Measurements from ENCODE around the gene DNLZ.

DNLZ gene

DNA sequence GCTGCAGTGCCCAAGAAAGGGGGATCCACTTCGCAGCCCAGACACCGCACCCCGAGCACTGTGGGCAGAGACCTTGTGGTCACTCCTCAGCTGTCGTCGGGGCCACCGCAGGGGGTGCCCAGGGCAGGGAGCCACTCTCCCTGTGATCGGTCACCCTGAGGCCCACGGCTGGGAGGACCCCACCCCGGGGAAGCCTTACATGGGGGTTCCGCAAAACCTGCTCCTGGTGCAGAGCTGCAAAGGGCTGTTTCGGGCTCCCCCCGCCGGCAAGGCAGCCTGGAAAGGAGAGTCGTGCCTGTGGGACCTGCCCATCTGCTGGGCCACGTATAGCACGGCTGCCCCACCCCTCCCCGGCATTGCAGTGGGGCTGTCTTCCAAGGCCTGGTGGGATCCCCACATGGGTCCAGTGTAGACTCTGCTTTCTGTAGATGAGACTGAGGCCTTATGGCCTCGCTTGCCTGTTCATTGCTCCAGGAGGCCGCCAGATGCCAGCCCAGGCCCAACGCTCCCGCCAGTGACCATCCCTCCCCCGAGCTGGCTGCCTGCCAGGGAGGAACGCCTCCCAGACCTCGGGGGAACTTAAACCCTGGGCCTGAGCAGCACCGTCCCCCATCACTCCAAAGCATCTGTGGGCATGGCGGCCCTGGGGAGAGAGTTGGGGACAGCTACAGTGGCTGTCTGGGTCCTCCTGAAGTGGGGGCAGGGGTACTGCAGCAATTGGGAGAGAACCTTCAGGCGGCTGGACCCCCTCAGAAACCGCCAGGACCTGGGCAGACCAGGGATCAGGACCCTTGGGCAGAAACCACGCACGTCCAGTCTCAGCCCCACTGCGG is 1.6 kb upstream of the DNLZ start:
- Mint-ChIP-seq H3K9me3 (no peaks in the 10 kb centered on the region), H3K36me3 (peaks cover 22 to 40% of the 10 kb centered on the region in 2 donors), H3K27me3 (peaks cover 0 to 6% of the 10 kb centered on the region in 2 donors), H3K4me3 (no peak overlapping the region), H3K4me1 (peaks cover 10 to 39% of the 10 kb centered on the region in 2 donors), H3K27ac (peak overlapping the region; percentile 69)
- no peak for ATAC-seq (replicated peaks)
- DNase-seq, result no peak

DNA sequence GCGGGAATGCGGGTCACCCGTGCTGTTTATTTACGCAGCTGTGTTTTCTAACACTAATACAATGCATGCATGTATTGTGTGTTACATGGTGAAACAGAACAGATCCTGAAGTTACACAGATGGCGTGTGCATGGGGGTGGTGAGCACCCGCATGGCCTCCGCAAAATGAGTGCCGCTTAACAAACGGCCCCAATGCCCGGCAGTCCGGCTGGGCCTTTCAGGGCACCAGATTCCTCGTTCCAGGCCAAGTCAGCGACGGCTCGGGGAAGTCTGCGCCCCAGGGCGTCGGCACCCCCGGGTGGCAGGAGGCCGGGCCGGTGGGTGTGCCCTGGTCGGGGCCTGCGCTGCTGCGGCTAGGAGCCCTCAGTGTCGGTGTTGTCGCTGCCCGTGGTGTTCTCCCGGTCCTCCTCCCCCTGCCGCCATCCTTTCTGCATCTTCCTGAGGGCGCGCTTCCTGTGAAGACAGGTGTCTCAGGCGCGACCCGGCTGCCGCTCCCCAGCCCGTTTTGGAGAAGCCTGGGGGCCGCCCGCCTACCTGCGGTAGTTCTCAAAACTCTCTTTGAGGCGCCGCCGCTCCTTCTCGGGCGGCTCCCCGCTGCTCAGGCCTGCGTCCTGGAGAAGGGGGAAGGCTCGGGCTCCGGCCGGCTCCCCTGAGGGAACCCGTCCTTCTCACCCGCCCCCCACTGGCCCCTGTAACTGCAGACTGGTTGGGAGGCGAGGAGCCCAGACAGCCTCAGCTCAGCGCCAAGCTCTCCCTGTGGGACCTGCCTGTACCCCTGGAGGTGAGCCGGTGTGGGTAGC is 605 bp upstream of the DNLZ start:
- DNase-seq (no peak), ATAC-seq (replicated peaks) (peak; percentile 1 to 2)
- H3K36me3 Mint-ChIP-seq, result peaks cover 19 to 34% of the 10 kb centered on the region in 2 donors

DNA sequence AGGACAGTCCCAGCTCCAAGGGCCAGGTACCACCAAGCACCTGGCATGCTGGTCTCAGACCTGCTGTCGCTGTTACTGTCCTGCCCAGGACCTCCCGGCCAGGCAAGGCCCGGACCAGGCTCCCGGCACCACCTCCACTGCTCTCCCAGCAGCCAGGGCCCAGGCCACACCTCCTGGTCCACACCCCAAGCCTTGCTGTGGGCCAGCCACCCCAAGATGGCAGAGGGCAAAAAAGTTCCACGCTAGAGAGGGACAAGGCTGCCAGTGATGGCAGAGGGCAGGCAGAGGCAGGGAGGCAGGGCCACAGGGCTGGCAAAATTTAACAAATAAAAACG is 1.1 kb downstream of the DNLZ start:
- no peak for ATAC-seq (replicated peaks)
- Mint-ChIP-seq H3K36me3 (peaks cover 13 to 29% of the 10 kb centered on the region in 2 donors), H3K4me3 (no peak overlapping the region), H3K9me3 (no peaks in the 10 kb centered on the region), H3K27ac (peak overlapping the region; percentile 96), H3K27me3 (peaks cover 0 to 6% of the 10 kb centered on the region in 2 donors), H3K4me1 (peaks cover 10 to 39% of the 10 kb centered on the region in 2 donors)
- DNase-seq, result no peak

More for the DNA sequence above, 605 bp upstream of the DNLZ start:
- H3K4me3 Mint-ChIP-seq, result peak overlapping the region; percentile 63 to 94
- peak overlapping the region; percentile 77 for H3K27ac Mint-ChIP-seq
- peaks cover 0 to 6% of the 10 kb centered on the region in 2 donors for H3K27me3 Mint-ChIP-seq
- H3K9me3 Mint-ChIP-seq, result no peaks in the 10 kb centered on the region
- H3K4me1 Mint-ChIP-seq, result peaks cover 10 to 39% of the 10 kb centered on the region in 2 donors

DNA sequence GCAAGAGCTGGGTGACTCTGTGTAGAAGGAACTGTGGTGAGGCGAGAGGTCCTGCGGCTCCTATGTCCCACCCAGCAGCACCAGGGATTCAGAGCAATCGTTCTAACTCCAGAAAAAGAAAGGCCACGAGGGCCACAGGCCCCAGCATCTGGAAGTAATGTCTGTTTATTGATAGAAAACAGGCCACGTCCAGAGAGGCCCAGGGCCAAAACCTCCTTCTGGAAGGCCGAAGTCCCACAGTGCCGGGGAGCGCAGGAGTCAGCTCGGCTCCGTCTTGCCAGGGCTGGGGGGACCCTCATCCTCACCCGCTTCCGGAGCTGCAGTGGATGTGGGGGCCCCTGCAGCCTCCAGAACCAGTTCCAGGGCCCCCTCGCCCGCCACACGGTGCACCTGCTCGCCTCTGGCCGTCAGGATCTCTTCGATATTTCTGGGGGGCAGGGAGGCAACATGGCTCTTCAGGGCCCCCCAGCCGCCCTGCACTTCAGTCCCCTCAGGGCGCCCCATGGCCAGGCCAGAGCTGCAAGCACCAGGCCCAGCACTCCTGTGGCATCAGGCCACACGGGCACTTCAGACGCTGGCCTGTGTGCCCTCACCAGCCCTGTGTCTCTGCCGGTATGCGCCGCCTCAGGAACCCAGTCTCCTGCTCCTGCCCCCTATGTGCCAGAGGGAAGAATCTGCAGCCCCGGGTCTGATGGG is 1.6 kb downstream of the DNLZ start:
- DNase-seq (no peak), ATAC-seq (replicated peaks) (no peak)
- Mint-ChIP-seq H3K27me3 (peaks cover 0 to 6% of the 10 kb centered on the region in 2 donors), H3K4me3 (no peak overlapping the region), H3K9me3 (no peaks in the 10 kb centered on the region), H3K36me3 (peaks cover 13 to 29% of the 10 kb centered on the region in 2 donors), H3K4me1 (peaks cover 10 to 39% of the 10 kb centered on the region in 2 donors), H3K27ac (no peak overlapping the region)

DNA sequence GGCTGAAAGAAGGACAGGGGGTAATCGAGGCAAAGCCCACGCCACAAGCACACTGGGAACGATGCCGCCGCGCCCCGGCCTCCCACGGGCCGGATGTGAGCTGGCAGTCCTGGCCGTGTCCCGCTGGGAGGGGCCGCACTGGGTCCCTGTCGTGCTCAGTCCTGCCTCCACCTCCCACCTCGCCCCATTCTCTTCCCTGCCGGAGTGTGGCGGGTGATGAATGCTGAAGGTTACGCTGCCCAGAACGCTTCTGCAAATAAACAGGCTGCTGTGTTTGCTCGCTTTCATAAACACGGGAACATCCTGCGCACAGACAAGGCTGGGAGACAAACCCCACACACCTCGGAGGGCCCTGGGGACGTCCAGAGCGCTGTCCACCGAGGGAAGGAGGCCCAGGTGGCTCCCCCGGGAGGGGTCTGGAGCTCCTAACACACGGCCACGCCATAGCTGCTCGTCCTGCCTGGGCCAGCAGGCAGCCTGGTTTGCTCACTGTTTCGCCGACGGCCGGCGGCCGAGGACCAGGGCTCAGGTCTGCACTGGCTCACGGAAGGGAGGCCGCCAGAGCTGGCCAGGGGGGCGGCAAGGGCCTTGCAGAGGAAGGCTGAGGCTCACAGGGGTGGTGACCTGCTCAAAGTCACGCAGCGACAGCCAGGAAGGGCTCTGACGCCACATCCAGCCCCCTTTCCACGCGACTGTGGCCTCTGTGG is 2.3 kb downstream of the DNLZ start:
- peaks cover 0 to 4% of the 10 kb centered on the region in 2 donors for H3K27me3 Mint-ChIP-seq
- H3K36me3 Mint-ChIP-seq, result peaks cover 16 to 28% of the 10 kb centered on the region in 2 donors
- ATAC-seq (replicated peaks), result no peak
- peaks cover 10 to 36% of the 10 kb centered on the region in 2 donors for H3K4me1 Mint-ChIP-seq
- H3K4me3 Mint-ChIP-seq, result no peak overlapping the region
- no peaks in the 10 kb centered on the region for H3K9me3 Mint-ChIP-seq
- no peak for DNase-seq
- H3K27ac Mint-ChIP-seq, result no peak overlapping the region

DNA sequence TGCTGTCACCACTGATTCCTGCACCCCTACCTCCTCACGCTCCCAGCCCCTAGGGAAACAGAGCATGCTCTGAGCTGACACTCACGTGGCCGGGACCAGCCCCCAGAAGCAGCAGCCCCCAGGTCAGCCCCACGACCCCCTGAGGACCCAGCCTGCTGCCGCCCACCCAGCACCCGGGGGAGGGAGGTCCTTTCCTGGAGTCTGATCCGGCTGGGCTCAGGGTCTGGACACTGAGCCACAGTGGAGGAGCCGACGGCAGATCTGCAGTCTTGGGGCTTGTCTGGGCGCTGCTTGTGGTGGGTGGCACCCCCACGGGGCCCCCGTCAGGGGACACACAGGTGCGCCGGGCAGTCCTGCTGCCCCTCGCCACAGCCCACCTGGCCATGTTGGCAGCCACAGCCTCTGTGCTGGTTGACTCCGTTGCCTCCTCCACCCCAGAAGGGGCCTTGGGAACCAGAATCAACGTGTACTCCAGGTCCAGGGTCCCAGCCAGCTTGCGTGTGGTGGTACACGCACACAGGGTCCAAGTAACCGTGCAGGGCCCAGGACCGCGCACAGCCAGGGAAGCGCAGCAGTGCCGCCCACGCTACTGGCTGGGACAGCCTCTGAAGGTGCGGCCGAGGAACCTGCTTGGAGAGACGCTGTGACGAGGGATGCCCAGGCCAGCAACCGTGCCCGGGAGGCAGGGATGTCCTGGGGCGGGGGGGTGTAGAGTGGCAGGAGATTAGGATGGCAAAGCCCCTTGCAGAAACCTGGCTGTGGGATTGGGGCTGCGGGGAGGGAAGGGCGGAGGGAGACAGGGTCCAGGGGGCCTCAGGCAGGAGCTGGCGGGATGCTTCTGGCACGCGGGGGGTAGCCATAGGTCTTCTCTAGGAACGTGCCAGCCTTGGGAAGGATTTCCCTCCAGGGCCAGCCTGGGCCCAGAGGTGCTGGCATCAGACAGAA is 3.5 kb downstream of the DNLZ start:
- Mint-ChIP-seq H3K27ac (no peak overlapping the region), H3K4me1 (peaks cover 5 to 27% of the 10 kb centered on the region in 2 donors), H3K36me3 (peaks cover 11 to 17% of the 10 kb centered on the region in 2 donors), H3K4me3 (no peak overlapping the region), H3K9me3 (no peaks in the 10 kb centered on the region), H3K27me3 (no peaks in the 10 kb centered on the region)
- ATAC-seq (replicated peaks) (no peak), DNase-seq (no peak)

DNA sequence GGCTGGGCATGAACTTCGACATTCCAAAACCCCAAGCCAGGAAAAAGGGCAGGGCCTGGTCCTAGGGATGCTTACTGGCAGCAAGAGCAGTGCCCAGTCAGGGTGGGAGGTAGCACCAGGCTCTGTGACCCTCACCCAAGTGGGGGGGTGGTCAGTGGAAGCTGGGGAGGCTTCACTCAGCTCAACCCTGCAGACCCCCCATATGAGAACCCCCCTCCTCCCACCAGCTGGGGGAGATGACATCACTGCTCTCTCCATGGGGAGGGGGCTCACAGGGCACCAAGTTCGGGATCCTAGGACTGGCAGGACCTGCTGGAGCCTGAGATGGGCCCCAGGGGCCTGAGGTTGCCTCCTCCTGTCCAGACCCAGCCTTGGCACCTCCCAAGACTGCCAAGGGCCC is 4.7 kb downstream of the DNLZ start:
- H3K4me1 Mint-ChIP-seq, result peaks cover 7 to 26% of the 10 kb centered on the region in 2 donors
- DNase-seq (no peak), ATAC-seq (replicated peaks) (no peak)
- H3K4me3 Mint-ChIP-seq, result no peak overlapping the region
- peaks cover 11 to 16% of the 10 kb centered on the region in 2 donors for H3K36me3 Mint-ChIP-seq
- H3K27me3 Mint-ChIP-seq, result no peaks in the 10 kb centered on the region
- no peaks in the 10 kb centered on the region for H3K9me3 Mint-ChIP-seq
- H3K27ac Mint-ChIP-seq, result no peak overlapping the region

DNA sequence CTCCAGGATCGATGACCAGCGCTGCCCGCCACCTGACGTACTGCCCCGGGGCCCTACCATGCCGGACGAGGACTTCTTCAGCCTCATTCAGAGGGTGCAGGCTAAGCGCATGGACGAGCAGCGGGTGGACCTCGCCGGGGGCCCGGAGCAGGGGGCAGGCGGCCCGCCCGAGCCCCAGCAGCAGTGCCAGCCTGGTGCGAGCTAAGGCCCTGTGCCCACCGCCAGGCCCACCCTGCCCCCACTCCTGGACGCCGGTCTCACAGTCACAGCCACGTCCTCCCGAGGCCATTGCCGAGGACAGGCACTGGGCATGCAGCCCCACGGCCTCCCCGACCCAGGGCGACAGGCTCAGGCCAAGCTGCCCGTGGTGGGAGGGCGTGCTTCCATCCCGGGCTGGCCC is 5.5 kb downstream of the DNLZ start:
- ATAC-seq (replicated peaks), result no peak
- H3K4me1 Mint-ChIP-seq, result peaks cover 7 to 21% of the 10 kb centered on the region in 2 donors
- H3K9me3 Mint-ChIP-seq, result no peaks in the 10 kb centered on the region
- no peak for DNase-seq
- no peak overlapping the region for H3K27ac Mint-ChIP-seq
- H3K4me3 Mint-ChIP-seq, result no peak overlapping the region
- peaks cover 11 to 16% of the 10 kb centered on the region in 2 donors for H3K36me3 Mint-ChIP-seq
- H3K27me3 Mint-ChIP-seq, result no peaks in the 10 kb centered on the region

DNA sequence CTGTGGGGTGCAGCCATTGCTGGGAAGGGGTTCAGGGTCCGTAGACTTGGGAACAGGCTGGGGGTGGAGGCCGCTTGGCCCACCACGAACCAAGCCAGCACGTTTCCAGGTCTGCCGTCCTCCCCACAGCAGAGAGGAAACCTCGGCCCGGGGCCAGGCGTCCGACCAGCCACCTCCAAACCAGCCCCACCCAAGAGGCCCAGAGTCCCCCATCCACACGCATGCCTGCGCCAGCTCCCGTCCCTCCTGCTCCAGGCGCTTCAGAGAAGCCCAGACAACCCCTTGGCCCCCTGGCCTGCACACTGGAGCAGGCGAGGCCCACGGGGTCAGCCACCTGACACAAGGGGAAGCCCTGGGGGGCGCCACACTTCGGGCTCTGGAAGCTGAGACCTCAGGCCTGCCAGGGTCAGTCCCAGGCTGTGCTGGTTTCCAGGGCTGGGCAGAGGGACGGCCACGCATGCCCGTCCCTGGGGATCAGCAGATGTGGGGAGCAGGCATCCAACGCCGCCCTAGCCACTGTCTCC is 6.3 kb downstream of the DNLZ start:
- H3K4me1 Mint-ChIP-seq, result peaks cover 5 to 14% of the 10 kb centered on the region in 2 donors
- H3K36me3 Mint-ChIP-seq, result peaks cover 8 to 13% of the 10 kb centered on the region in 2 donors
- DNase-seq, result no peak
- no peak overlapping the region for H3K27ac Mint-ChIP-seq
- no peaks in the 10 kb centered on the region for H3K27me3 Mint-ChIP-seq
- H3K4me3 Mint-ChIP-seq, result no peak overlapping the region
- H3K9me3 Mint-ChIP-seq, result no peaks in the 10 kb centered on the region
- ATAC-seq (replicated peaks), result no peak

DNA sequence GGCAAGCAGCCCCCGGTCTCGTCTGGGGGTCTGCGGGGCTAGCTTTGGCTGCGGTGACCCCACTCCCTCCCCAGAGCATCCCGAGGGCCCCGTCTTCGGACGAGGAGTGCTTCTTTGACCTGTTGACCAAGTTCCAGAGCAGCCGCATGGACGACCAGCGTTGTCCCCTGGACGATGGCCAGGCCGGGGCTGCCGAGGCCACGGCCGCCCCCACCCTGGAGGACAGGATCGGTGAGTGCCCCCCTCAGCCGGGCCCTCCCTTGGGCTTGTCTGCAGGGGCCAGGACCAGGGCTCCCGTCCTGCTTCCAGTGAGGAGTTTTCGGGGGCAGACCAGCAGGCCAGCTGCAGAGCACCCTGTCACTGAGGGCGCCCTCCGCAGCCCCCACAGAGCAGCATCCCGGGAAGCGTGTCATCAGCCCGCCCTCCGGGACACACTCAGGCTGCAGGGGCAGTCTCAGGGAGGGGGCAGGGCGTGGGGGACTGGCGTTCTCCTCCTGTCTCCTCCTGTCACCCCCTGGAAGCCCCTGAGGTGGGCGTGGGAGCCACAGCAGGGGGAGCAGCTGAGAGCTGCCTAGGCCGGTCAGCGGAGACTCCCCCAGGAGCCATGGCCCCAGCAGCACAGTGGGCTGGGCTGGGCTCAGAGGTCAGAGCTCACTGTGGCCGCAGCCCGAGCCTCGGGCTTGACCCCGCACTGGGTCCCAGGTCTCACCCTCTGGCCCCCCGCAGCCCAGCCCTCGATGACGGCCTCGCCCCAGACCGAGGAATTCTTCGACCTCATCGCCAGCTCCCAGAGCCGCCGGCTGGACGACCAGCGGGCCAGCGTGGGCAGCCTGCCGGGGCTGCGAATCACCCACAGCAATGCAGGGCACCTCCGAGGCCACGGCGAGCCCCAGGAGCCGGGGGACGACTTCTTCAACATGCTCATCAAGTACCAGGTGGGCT is 7.7 kb downstream of the DNLZ start:
- DNase-seq (no peak), ATAC-seq (replicated peaks) (no peak)
- no peak overlapping the region for H3K27ac Mint-ChIP-seq
- H3K36me3 Mint-ChIP-seq, result peaks cover 8 to 13% of the 10 kb centered on the region in 2 donors
- no peak overlapping the region for H3K4me3 Mint-ChIP-seq
- H3K9me3 Mint-ChIP-seq, result no peaks in the 10 kb centered on the region
- H3K4me1 Mint-ChIP-seq, result peaks cover 3 to 6% of the 10 kb centered on the region in 2 donors
- no peaks in the 10 kb centered on the region for H3K27me3 Mint-ChIP-seq

DNA sequence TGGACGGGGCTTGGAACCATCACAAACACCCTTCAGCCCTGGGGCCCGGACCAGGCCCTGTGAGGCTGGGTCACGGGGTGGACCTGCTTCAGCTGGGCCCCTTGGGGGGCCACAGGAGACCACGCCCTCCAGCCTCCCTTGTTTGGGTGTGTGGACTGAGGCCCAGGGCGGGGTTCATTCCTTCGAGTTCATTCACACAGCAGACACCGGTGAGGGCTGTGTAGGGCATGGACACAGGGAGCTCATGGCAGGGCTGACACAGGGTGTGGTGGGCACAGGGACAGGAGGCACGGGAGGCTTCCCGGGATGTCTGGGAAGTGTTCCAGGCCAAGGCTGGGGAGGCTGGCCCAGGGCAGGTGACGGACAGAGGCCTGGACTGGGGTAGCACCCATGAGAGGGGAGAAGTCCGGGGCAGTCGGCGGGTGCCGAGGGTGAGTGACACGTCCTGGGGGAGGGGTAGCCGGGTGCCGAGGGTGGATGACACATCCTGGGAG is 8.9 kb downstream of the DNLZ start:
- Mint-ChIP-seq H3K27me3 (no peaks in the 10 kb centered on the region), H3K36me3 (peaks cover 4 to 8% of the 10 kb centered on the region in 2 donors), H3K9me3 (no peaks in the 10 kb centered on the region), H3K4me1 (peaks cover 3 to 6% of the 10 kb centered on the region in 2 donors), H3K27ac (peak overlapping the region; percentile 14), H3K4me3 (no peak overlapping the region)
- DNase-seq (no peak), ATAC-seq (replicated peaks) (no peak)

All from stimulated activated naive B cell treated with anti-CD40 and anti-IgM and Interleukin-4, amounts not matched to agents 10 μg/mL and 1 μg/mL and 100 μg/mL, for 72 hours (primary cell).